ENCODE data around the gene TM4SF20.

Gene TM4SF20

GRCh38 chr2:227413371-227413770 lies 34.3 kb upstream of the TM4SF20 start:
- Histone ChIP-seq H3K4me3 (replicated peaks; ENCODE audit: insufficient read depth, low read length) (no peak overlapping the region), H3K27me3 (ENCODE audit: insufficient read depth, poor library complexity, severe bottlenecking) (no peaks in the 10 kb centered on the region), H3K27ac (replicated peaks) (no peak overlapping the region)
- no peak for DNase-seq (ENCODE audit: low read depth in 1 of 2, low spot score in 1 of 2)
- TF ChIP-seq GABPA (IDR thresholded peaks at IDR 0.05; ENCODE audit: low read depth) (no peak), POLR2AphosphoS5 (IDR thresholded peaks at IDR 0.05; ENCODE audit: low read depth) (no peak), SPI1 (IDR thresholded peaks at IDR 0.05; ENCODE audit: borderline replicate concordance, low read depth) (no peak), CTCF (IDR thresholded peaks at IDR 0.05; ENCODE audit: insufficient read depth, low read length) (no peak), REST (IDR thresholded peaks at IDR 0.05; ENCODE audit: insufficient replicate concordance, low read depth) (no peak)

- TF ChIP-seq POLR2AphosphoS5 (IDR thresholded peaks at IDR 0.05; ENCODE audit: low read depth) (no peak), CTCF (IDR thresholded peaks at IDR 0.05; ENCODE audit: insufficient read depth, low read length) (no peak), GABPA (IDR thresholded peaks at IDR 0.05; ENCODE audit: low read depth) (no peak), SPI1 (IDR thresholded peaks at IDR 0.05; ENCODE audit: borderline replicate concordance, low read depth) (no peak), REST (IDR thresholded peaks at IDR 0.05; ENCODE audit: insufficient replicate concordance, low read depth) (no peak)
- Histone ChIP-seq H3K27ac (replicated peaks) (no peak overlapping the region), H3K27me3 (ENCODE audit: insufficient read depth, poor library complexity, severe bottlenecking) (no peaks in the 10 kb centered on the region), H3K4me3 (replicated peaks; ENCODE audit: insufficient read depth, low read length) (no peak overlapping the region)
- no peak for DNase-seq (ENCODE audit: low read depth in 1 of 2, low spot score in 1 of 2)
These were observed 33.8 kb upstream of the TM4SF20 start for GRCh38 chr2:227412877-227413276.

DNA sequence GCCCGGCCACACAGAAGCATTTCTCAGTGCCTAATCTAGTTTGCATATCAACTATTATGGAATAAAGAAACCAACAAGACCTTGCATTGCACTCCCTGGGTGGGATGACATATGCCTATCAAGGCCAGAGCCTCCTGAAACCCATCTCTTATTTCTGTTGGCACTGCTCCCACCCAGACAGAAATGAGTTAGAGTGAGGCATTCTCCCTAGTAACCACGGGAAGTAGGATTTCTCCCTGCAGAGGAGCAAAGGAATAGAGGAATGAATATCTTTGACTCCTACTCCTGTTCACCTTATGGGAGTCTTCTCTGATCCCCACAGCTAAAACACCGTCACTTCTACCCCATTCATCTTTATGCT lies 32.9 kb upstream of the TM4SF20 start:
- H3K4me3 ChIP-seq (replicated peaks; ENCODE audit: insufficient read depth, low read length) = no peak overlapping the region
- TF ChIP-seq REST (IDR thresholded peaks at IDR 0.05; ENCODE audit: insufficient replicate concordance, low read depth) = no peak
- H3K27ac ChIP-seq (replicated peaks) = no peak overlapping the region
- H3K27me3 ChIP-seq (ENCODE audit: insufficient read depth, poor library complexity, severe bottlenecking) = no peaks in the 10 kb centered on the region
- DNase-seq (ENCODE audit: low read depth in 1 of 2, low spot score in 1 of 2) = no peak
